ENCODE measurements around the gene RDH16.
"Not testable (repeated sequence)": the region's sequence is repeated elsewhere in the genome, so short reads cannot be mapped to it uniquely, and the experiment has no call there.

RDH16 gene

GRCh38 chr12:56988207-56988739, 30.9 kb upstream of the RDH16 start:
- DNase-seq, result no peak

- DNase-seq, result peak; percentile 69
Measured at GRCh38 chr12:56987551-56988053, 30.2 kb upstream of the RDH16 start.

DNA sequence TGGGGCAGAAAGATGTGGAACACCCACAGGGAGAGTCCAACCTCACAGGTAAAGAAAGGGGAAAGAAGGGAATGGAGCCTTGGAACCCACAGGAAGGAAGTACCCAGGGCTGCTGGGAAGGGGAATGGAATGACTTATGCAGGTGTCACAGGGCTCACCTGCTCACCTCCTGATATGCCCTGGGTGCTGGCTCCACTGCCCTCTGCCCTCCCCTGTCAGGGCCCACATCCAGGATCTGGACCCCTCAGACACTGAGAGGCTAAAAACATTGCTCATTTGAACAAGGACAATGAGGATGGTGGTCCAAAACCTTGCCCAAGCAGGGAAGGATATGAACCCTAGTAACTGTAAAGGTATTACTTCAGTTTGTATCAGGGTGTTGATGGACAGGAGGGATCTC, 29.6 kb upstream of the RDH16 start:
- DNase-seq, result no peak

- DNase-seq, result not testable (repeated sequence)
Measured at GRCh38 chr12:56985714-56986113, 28.3 kb upstream of the RDH16 start.

- no peak for DNase-seq
Measured at GRCh38 chr12:56983386-56983785, 26.0 kb upstream of the RDH16 start.

DNA sequence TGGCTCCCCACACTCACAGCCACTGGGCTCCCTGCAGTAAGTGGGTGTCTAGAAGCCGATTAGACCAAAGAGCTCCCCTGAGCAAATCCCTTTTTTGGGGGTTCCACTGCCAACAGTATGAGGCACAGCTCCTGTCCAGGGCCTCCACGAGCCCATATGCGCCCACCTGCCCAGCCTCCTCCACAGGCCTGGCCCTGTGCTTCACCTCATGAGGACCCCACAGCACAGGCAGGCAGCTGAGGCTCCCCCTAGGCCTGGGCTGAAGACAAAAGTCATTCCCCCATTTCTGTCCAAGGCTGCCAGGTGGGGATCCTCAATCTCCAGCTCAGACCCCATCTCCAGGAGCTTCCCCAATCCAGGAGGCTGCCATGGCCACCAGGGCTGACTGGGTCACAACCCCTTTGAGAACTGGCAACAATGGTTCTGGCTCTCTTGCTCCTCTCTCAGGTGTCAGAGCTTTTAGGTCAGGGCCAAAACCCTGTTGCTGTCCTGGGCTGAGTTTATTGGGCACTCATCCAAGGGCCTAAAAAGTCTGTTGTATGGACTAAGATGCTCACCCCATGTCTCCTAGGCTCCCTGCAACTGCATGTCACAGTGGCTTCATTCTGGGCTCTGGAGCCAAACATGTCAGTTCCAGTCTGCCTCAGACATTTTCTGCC, 25.3 kb upstream of the RDH16 start:
- DNase-seq, result not testable (repeated sequence)

DNA sequence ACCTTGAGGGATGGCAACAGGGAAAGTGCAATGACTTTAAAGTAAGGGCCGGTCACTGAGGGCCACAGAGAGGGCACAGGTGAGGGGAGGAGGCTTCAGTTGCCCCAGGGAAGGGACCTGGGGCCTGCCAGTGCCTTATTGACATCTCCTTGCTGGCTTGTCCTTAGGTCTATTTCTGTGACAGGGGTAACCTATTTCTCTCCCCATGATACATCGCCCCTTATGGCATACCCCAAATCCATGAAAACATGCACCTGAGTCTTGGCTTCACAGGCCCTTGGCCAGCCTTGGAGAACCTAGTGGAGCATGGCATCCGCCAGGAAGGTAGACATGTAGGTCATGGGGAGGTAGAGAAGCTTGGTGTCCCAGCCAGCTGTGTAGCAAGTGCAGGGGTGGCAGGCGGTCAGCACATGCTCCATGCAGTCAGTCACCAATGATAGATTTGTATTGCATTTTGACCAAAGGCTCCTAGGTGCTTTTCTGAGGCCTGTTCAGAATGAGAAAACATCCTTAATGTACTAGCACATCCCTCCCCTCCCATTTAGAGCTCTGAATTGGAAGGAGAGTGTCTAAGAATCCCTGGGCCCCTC, 23.6 kb upstream of the RDH16 start:
- DNase-seq, result no peak

DNA sequence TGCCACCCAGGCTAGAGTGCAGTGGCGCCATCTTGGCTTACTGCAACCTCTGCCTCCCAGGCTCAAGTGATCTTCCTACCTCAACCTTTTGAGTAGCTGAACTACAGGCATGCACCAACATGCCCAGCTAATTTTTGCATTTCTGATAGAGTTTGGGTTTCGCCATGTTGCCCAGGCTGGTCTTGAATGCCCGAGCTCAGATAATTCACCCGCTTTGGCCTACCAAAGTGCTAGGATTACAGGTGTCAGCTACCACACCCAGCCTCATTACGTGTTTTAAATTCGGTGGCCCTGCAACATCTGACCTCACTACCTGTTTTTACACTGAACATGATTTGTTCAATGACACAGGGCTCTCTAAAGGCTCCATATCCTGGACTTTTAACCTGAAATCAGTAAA, 22.9 kb upstream of the RDH16 start:
- no peak for DNase-seq

DNA sequence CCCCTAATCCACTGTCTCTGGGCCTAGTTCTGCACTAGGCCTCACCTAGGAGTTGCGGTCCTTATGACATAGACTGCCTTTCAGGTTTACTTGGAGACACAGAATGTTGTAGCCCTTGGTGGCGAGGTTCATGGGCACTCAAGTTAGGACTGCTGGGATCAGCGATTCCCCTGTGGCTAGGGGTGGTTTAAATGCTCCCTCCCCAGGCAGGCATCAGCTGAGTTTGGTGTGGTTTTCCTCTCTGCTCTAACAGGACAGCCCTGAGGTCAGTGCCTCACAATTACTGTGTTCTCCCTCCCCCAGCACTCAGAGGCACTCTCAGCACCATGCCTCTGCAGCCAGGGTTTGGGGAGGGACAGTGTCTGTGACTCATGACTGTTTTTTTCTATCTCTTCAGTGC, 22.2 kb upstream of the RDH16 start:
- DNase-seq, result no peak

DNA sequence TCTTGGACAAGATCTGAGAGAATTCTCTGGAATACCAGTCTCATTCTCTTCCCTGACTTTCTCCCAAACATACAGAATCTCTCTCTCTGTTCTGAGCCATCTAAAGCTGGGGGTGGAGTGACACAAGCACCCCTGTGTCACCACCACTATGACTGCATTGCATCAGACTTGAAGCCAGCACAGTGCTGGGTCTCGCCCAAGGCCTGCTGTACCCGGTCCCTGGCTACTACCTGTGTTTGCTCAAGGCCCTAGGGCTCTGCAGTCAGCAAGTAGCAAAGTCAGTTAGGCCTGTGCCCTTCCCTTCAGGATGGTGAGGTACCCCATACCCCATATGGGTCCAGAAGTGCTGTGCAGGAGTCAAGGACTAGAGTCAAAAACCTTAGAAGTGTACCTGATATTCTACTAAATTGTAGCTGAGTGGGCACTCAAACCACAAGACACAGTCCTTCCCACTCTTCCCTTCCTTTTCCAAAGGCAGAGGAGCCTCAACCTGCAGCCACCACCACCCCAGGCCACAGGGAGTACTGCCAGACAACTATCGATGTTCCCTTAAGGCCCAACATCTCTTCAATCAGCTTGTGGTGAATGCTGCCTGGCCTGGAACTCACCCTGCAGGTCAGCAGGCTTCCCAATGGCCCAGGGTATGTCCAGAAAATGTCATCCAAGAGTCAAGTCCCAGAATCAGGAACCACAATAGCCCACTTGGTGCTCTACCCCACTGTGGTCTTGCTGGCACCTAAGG, 21.2 kb upstream of the RDH16 start:
- DNase-seq, result no peak

DNA sequence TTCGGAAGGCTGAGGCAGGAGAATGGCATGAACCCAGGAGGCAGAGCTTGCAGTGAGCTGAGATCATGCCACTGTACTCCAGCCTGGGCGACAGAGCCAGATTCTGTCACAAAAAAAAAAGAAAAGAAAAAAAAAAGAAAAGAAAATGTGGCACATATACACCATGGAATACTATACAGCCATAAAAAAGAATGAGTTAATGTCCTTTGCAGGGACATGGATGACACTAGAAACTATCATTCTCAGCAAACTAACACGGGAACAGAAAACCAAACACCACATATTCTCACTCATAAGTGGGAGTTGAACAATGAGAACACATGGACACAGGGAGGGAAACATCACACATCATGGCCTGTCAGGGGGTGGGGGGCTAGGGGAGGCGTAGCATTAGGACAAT, 20.0 kb upstream of the RDH16 start:
- DNase-seq, result not testable (repeated sequence)

GRCh38 chr12:56974224-56974623, 16.8 kb upstream of the RDH16 start:
- DNase-seq, result not testable (repeated sequence)

GRCh38 chr12:56968910-56969309, 11.5 kb upstream of the RDH16 start:
- not testable (repeated sequence) for DNase-seq

- not testable (repeated sequence) for DNase-seq
Measured at GRCh38 chr12:56965997-56966642, 8.7 kb upstream of the RDH16 start.

DNA sequence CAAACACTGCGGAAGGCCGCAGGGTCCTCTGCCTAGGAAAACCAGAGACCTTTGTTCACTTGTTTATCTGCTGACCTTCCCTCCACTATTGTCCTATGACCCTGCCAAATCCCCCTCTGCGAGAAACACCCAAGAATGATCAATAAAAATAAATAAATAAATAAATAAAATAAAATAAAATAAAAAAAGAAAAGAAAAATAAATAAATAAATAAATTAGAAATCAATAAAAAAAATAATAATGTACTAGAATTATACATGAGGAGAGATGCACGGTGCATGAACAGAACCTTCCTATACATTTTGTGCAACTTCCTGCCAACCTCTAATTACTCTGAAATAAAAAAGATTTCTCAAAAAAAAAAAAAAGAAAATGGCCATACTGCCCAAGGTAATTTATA, 7.7 kb upstream of the RDH16 start:
- not testable (repeated sequence) for DNase-seq

GRCh38 chr12:56963557-56963956, 6.1 kb upstream of the RDH16 start:
- not testable (repeated sequence) for DNase-seq

- not testable (repeated sequence) for DNase-seq
Measured at GRCh38 chr12:56962247-56962646, 4.8 kb upstream of the RDH16 start.

- no peak for DNase-seq
Measured at GRCh38 chr12:56958422-56958821, 1.0 kb upstream of the RDH16 start.

DNA sequence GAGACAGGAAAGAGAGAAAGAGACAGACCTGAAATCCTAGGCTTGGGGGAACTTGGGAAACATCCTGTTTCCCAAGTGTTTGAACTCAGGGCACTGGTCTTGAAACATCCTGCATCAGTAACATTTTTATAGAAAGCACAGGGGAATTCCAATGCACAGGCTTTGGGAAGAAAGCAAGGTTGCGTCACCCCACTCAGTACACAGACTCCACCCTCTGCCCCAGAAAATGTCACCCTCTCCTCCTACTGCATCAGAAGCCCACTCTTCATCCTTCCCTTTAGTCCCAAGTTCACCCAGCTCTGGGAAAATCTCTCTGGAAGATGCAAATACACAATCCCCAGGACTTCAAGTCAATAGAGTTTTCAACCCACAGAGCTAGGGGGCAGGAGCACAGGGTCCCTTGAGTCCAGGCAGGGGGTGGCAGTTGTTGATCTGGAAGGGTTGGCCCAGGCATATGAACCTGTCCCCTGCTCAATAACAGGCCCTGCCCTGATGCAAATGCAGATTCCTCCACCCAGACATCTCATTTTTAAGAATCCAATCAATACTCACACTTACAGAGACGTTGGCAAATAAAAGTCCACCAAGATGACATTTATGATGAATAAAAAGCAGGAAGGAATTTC, 1.7 kb downstream of the RDH16 start:
- no peak for DNase-seq

- DNase-seq, result no peak
Measured at GRCh38 chr12:56954958-56955355, 2.5 kb downstream of the RDH16 start.

DNA sequence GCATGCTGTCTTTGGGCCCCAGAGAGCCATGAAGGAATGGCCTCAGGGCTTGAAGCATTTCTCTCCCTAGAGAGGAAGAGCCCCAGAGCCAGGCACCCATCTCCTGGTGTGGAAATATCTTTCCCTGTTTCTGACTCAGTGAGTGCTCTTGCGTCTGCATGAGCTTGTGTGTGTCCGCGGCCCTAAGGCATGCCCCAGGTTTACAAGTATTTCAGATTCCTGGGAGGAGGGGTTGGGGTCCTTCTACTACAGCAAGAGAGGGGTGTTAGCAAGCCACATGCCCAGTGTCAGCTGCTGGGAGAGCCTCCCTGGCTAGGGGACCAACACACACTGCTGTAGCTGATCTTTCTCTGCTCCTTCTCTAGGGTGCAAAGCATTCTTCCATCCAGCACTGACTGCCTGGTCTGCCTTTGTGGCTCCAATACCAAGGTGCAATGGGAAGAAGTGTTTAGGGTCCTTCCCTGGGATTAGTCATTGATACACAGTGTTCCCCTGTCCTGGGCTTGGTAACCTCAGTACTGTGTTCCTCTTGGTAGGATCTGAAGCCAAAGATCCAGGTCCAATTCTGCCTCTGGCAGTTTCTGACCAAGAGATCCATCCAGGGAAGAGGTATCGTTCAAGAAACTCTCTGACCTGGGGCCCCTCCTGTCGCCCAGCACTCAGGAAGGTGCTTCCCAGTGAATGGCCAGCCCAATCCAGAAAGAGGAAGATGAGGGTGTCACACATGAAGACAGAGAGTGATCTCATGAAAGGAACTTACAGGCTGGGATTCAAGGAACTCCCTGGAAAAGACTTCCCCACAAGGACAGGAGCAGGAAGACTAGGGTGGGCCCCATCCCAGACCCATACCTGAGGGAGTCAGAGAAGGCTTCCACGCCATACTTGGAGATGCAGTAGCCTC, 3.1 kb downstream of the RDH16 start:
- no peak for DNase-seq

- no peak for DNase-seq
Measured at GRCh38 chr12:56953314-56953713, 4.1 kb downstream of the RDH16 start.
